Measurements from ENCODE around the gene PTK6.
A peak's percentile ranks its signal among the peaks of the same experiment; 100 is the strongest.

PTK6 gene

DNA sequence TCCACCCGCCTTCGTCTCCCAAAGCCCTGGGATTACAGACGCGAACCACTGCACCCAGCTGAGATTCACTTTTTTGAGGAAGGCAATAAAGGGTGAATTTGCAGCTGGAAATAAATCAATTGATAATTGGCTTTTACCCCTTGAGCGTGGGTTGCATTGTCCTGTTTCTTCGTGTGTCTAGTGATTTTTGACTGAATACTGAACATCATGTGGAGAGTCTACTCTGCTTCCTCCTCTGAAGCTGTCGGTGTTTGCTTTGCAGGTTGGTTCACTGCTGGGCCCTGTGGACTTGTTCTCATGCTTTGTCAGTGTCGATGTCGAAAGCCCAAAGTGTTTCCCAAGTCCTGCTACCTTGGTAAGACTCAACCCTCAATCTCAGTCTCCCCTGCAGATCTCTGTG, 32.5 kb downstream of the PTK6 start:
- peaks cover 8% of the 10 kb centered on the region for H3K4me1 ChIP-seq (ENCODE audit: control insufficient read depth, insufficient read depth, low read length)
- H3K27ac ChIP-seq (ENCODE audit: low read length): no peak overlapping the region
- DNase-seq (ENCODE audit: low read depth, low spot score): no peak
- H3K36me3 ChIP-seq (ENCODE audit: control insufficient read depth, insufficient read depth, low read length): no peaks in the 10 kb centered on the region
- no peaks in the 10 kb centered on the region for H3K9me3 ChIP-seq (ENCODE audit: control insufficient read depth, insufficient read depth, low read length)
- H3K4me3 ChIP-seq (ENCODE audit: low read length): no peak overlapping the region
- no CpG with 5 or more reads among the region's 9 CpGs for WGBS (ENCODE audit: insufficient coverage, insufficient read length)
- peaks cover 3% of the 10 kb centered on the region; the same call in 1 of the 2 replicates for H3K27me3 ChIP-seq (ENCODE audit: control insufficient read depth, insufficient read depth, low read length)

DNA sequence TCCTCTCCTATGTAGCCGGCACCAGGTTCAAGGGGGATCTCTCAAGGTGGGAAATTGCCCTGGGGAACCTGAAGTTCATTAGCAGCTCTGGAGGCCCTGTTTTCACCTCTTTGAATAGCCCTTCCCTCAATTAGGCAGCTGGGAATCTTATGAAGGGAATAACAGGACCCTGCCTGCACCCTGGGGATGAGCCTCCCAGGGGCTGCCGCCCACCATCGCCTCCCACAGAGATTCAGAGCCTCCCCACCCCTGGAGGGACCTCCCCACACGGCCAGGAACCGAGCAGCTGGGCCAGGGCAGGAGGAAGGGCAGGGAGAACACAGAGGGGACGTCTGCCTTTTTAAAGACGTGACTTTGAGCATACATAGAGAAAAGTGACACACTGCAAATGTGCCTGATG, 33.7 kb downstream of the PTK6 start:
- Histone ChIP-seq H3K27ac (ENCODE audit: low read length) (no peak overlapping the region), H3K4me1 (ENCODE audit: control insufficient read depth, insufficient read depth, low read length) (peaks cover 8% of the 10 kb centered on the region), H3K9me3 (ENCODE audit: control insufficient read depth, insufficient read depth, low read length) (no peaks in the 10 kb centered on the region), H3K4me3 (ENCODE audit: low read length) (no peak overlapping the region), H3K27me3 (ENCODE audit: control insufficient read depth, insufficient read depth, low read length) (peaks cover 5% of the 10 kb centered on the region; the same call in 1 of the 2 replicates), H3K36me3 (ENCODE audit: control insufficient read depth, insufficient read depth, low read length) (no peaks in the 10 kb centered on the region)
- WGBS (ENCODE audit: insufficient coverage, insufficient read length): no CpG with 5 or more reads among the region's 7 CpGs
- no peak for DNase-seq (ENCODE audit: low read depth, low spot score)

DNA sequence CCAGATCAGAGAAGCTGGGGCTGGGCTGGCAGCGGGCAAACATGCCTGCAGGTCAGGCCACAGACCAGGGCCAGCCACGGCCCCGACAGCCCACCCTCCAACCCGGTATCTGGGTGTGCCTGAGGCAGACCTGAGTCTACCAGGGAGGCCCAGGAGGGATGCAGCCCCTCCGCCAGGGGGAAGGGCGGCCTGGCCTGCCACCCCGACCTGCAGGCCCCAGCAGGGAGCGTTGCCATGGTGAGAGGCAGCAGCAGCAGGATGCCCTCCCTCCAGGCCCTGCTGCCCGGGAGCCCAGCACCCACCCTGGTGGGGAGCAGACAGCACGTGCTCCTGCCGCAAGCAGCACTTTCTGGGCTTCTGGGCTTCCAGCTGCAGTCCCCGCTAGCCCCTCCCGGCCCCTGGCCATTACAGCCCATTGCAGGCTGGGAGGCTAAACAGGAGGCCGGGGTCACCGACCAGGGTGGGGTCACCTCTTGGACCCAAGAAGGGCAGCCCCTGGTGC, 34.5 kb downstream of the PTK6 start:
- no CpG with 5 or more reads among the region's 15 CpGs for WGBS (ENCODE audit: insufficient coverage, insufficient read length)
- no peaks in the 10 kb centered on the region for H3K36me3 ChIP-seq (ENCODE audit: control insufficient read depth, insufficient read depth, low read length)
- H3K9me3 ChIP-seq (ENCODE audit: control insufficient read depth, insufficient read depth, low read length): no peaks in the 10 kb centered on the region
- H3K27ac ChIP-seq (ENCODE audit: low read length): no peak overlapping the region
- H3K4me1 ChIP-seq (ENCODE audit: control insufficient read depth, insufficient read depth, low read length): peaks cover 9% of the 10 kb centered on the region
- no peak overlapping the region for H3K4me3 ChIP-seq (ENCODE audit: low read length)
- H3K27me3 ChIP-seq (ENCODE audit: control insufficient read depth, insufficient read depth, low read length): peaks cover 5% of the 10 kb centered on the region; the same call in 1 of the 2 replicates
- no peak for DNase-seq (ENCODE audit: low read depth, low spot score)

DNA sequence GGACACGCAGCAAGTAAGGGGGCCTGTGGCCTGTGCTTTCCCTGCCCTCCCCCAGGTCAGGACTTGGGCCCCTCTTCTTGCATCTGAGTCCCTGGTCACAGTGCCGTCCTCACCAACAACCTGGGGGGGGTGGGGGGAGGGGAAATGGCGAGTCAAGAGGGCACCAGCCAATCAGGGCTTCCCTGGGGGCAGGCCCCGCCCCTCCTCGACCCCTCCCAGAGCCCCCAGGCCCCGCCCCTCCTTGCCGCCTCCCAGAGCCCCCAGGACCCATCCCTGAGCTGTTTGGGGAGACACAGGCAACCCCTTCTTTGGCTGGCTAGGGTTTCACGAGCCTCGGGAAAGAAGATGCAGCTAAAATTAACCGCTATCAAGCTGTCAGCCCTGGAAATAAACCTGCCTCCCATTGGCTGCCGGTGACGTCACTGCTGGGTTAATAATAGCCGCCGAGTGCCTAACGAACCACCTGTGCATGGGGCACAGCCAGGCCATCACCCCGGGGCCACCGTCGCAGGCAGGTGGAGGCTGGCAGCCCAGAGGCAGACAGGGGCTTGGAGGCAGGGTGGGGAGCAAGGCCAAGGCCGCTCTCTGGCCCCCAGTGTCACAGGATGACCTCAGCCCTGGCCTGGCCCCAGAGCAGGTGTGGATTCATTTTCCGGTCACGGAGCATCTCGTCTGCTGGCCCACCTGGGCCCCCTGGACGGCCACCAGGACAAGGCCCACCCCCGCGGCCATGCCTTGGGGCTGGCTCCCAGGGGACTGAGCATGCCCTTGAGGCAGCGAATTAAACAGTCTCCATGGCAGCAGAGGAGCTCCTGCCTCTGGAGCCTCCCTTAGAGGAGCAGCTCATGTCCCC, 35.1 kb downstream of the PTK6 start:
- WGBS (ENCODE audit: insufficient coverage, insufficient read length): no CpG with 5 or more reads among the region's 26 CpGs
- peaks cover 5% of the 10 kb centered on the region; the same call in 1 of the 2 replicates for H3K27me3 ChIP-seq (ENCODE audit: control insufficient read depth, insufficient read depth, low read length)
- no peaks in the 10 kb centered on the region for H3K9me3 ChIP-seq (ENCODE audit: control insufficient read depth, insufficient read depth, low read length)
- H3K36me3 ChIP-seq (ENCODE audit: control insufficient read depth, insufficient read depth, low read length): no peaks in the 10 kb centered on the region
- DNase-seq (ENCODE audit: low read depth, low spot score): no peak
- H3K4me1 ChIP-seq (ENCODE audit: control insufficient read depth, insufficient read depth, low read length): peaks cover 10% of the 10 kb centered on the region
- no peak overlapping the region for H3K27ac ChIP-seq (ENCODE audit: low read length)
- H3K4me3 ChIP-seq (ENCODE audit: low read length): peak overlapping the region; percentile 20; the same call in 1 of the 2 replicates

DNA sequence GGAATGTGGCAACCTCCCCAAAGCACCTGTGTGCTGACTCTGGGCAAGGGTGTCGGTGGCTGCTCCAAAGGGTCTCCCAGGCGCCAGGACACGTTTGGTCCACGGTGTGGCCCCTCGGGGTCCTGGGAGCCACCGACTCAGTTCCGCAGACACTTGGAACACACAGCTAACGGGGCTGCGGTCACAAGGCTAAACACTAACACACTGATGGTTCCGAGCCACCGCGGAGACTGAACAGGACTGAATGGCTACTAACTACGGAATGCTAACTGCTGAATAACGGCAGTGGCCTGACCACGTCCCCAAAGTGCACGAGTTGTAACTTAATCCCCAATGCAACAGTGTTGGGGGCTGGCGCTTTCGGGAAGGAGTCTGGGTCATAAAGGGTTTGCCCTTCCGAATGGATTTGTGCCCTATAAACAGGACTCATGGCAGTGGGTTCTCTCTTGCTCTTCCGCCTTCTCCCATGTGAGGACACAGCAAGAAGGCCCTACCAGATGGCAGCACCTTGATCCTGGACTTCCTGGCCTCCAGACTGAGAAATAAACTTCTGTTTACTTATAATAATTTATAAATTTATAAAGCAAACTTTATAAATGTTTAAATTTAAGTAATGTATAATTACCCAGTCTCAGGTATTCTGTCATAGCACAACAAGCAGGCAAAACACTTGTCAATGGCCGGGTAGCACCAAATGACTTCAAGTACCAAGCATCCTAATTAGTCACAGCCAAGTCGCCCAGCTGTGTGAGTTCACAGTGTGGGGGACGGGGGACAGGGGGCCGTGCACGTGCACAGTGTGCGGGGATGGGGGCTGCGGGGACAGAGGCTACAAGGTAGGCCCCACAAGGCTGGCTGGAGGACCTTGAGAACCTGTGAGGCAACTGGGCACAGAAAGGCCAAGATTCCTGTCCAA, 36.0 kb downstream of the PTK6 start:
- H3K4me1 ChIP-seq (ENCODE audit: control insufficient read depth, insufficient read depth, low read length): peaks cover 12% of the 10 kb centered on the region
- H3K27ac ChIP-seq (ENCODE audit: low read length): no peak overlapping the region
- H3K9me3 ChIP-seq (ENCODE audit: control insufficient read depth, insufficient read depth, low read length): no peaks in the 10 kb centered on the region
- no peak for DNase-seq (ENCODE audit: low read depth, low spot score)
- H3K4me3 ChIP-seq (ENCODE audit: low read length): no peak overlapping the region
- WGBS (ENCODE audit: insufficient coverage, insufficient read length): no CpG with 5 or more reads among the region's 27 CpGs
- H3K27me3 ChIP-seq (ENCODE audit: control insufficient read depth, insufficient read depth, low read length): peaks cover 5% of the 10 kb centered on the region; the same call in 1 of the 2 replicates
- no peaks in the 10 kb centered on the region for H3K36me3 ChIP-seq (ENCODE audit: control insufficient read depth, insufficient read depth, low read length)

DNA sequence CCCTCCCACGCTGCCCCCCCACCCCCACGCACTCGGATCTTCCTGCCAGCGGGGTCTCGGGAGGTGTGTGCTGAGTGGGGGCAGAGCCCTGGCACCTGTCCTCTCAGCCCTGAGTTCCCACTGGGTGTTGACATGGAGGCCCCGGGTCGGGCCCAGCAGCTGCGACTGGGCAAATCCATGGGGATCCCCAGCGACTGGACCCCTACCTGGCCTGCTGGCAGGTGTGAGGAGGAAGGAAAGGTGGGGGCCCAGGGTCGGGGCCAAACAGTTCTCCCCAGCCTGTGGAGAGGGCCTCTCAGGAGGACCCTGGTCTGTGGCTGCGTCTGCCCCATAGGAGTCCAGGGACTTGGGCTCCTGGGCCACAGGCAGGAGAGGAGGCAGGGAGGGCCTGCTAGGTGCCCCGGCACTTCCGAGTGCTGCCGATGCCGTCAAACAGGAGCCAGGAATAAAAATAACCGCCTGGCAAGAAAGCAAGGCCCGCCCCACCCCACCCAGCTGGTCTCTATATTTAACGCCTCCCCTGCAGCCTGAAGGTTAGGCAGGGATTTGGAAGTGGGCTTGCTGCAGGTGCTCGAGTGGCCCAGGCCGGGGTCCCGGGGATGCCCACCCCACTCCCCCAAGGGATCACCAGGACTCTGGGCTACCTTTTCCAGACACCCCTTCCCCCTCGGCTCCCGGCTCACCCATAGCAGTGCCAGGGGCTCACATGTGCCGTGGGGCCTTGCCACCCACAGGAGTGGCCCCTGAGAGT, 36.9 kb downstream of the PTK6 start:
- DNase-seq (ENCODE audit: low read depth, low spot score): no peak
- no CpG with 5 or more reads among the region's 24 CpGs for WGBS (ENCODE audit: insufficient coverage, insufficient read length)
- H3K36me3 ChIP-seq (ENCODE audit: control insufficient read depth, insufficient read depth, low read length): no peaks in the 10 kb centered on the region
- H3K4me3 ChIP-seq (ENCODE audit: low read length): no peak overlapping the region
- no peak overlapping the region for H3K27ac ChIP-seq (ENCODE audit: low read length)
- peaks cover 12% of the 10 kb centered on the region for H3K4me1 ChIP-seq (ENCODE audit: control insufficient read depth, insufficient read depth, low read length)
- no peaks in the 10 kb centered on the region for H3K9me3 ChIP-seq (ENCODE audit: control insufficient read depth, insufficient read depth, low read length)
- H3K27me3 ChIP-seq (ENCODE audit: control insufficient read depth, insufficient read depth, low read length): peaks cover 5% of the 10 kb centered on the region; the same call in 1 of the 2 replicates

DNA sequence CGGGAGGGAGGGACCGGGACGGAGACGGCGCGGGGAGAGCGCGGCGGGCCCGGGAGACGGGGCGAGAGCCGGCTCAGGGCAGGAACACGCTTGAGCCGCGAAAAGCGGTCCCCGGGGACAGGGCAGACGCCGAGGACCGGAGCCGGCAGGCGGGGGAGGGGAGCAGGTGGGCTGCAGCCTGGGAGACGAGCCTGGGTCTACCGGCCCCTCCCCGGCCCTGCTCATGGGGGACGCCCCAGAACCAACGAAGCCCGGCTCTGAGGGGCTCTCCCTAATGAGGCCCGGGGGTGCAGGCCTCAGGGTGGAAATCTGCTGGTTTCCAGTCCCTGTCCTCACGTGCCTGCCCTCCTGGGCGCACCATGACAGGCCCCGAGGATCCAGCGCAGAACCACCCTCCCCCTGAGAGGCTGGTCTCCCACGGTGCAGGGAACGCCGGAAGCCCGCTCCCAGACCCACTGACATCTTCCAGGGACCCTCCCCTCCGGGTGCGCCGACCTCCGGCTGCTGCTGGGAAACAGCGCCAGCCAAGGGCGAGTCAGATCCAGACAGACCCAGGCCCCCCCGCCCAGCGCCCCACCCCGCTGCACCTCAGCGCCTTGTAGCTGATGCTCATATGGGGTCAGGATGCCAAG, 37.7 kb downstream of the PTK6 start:
- H3K4me3 ChIP-seq (ENCODE audit: low read length): peak overlapping the region; percentile 53; the same call in 1 of the 2 replicates
- no peaks in the 10 kb centered on the region for H3K9me3 ChIP-seq (ENCODE audit: control insufficient read depth, insufficient read depth, low read length)

DNA sequence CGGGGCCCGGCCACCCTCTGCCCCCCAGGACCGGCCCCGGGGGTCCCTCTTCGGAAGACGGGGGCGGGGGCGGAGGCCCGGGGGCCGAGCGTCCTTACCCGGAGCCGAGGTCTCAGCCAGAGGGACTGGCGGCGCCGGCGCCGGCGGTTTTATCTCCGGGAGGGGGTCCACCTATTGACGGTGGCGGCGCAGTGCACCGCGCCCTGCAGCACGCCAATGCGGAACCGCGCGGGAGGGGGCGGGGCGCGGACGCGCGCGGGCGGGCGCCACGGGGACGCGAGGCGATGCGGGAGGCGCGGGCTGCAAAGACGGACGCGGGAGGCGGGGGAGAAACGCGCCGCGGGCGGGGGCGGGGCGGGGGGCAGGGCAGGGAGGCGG, 38.2 kb downstream of the PTK6 start, which contains the start of gene EEF1A2:
Gene EEF1A2 (minus strand): TSS at position 124 of the 378 bp plus-strand sequence. CDS start 1,320 bp downstream, outside the sequence.
- Histone ChIP-seq H3K27ac (ENCODE audit: low read length) (no peak within 1 kb of the TSS), H3K4me1 (ENCODE audit: control insufficient read depth, insufficient read depth, low read length) (peaks cover 12% of the 10 kb centered on the region), H3K36me3 (ENCODE audit: control insufficient read depth, insufficient read depth, low read length) (no peaks in the 10 kb centered on the region), H3K27me3 (ENCODE audit: control insufficient read depth, insufficient read depth, low read length) (peaks cover 5% of the 10 kb centered on the region; the same call in 1 of the 2 replicates), H3K9me3 (ENCODE audit: control insufficient read depth, insufficient read depth, low read length) (no peaks in the 10 kb centered on the region), H3K4me3 (ENCODE audit: low read length) (peak within 1 kb of the TSS; percentile 53; the same call in 1 of the 2 replicates)
- WGBS (ENCODE audit: insufficient coverage, insufficient read length): no CpG with 5 or more reads among the region's 58 CpGs
- DNase-seq (ENCODE audit: low read depth, low spot score): no peak

More for the DNA sequence above, 37.7 kb downstream of the PTK6 start:
- Histone ChIP-seq H3K27ac (ENCODE audit: low read length) (no peak overlapping the region), H3K27me3 (ENCODE audit: control insufficient read depth, insufficient read depth, low read length) (peaks cover 5% of the 10 kb centered on the region; the same call in 1 of the 2 replicates), H3K36me3 (ENCODE audit: control insufficient read depth, insufficient read depth, low read length) (no peaks in the 10 kb centered on the region), H3K4me1 (ENCODE audit: control insufficient read depth, insufficient read depth, low read length) (peaks cover 12% of the 10 kb centered on the region)
- no CpG with 5 or more reads among the region's 48 CpGs for WGBS (ENCODE audit: insufficient coverage, insufficient read length)
- no peak for DNase-seq (ENCODE audit: low read depth, low spot score)

Data from iPS DF 6.9 (cell line).